ENCODE measurements around the gene BDKRB2.

BDKRB2 gene

GRCh38 chr14:96204151-96205058, at the start of gene BDKRB2:
Gene BDKRB2, plus strand, starts transcription at chr14:96204839. Its CDS starts 32,269 bp downstream, at chr14:96237108.
- no peak for DNase-seq

- no peak for DNase-seq
Observed at GRCh38 chr14:96154900-96155299, 49.7 kb upstream of the BDKRB2 start.

- no peak for DNase-seq
Observed at GRCh38 chr14:96156804-96157760, 47.6 kb upstream of the BDKRB2 start.

DNA sequence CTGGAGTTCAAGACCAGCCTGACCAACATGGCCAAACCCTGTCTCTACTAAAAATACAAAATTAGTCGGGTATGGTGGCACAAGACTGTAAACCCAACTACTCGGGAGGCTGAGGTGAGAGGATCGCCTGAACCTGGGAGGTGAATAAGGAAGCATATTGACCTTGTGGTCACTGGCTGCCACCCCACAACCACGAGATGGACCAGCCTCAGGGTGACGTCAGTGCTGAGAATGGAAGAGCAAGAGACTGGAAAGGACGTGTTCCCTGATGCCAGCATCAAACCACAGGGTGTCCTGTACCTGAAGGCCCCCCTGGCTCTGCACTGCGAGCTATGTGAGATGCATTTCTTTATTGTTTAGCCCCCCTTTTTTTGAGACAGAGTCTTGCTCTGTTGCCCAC, 45.9 kb upstream of the BDKRB2 start:
- no peak for DNase-seq

DNA sequence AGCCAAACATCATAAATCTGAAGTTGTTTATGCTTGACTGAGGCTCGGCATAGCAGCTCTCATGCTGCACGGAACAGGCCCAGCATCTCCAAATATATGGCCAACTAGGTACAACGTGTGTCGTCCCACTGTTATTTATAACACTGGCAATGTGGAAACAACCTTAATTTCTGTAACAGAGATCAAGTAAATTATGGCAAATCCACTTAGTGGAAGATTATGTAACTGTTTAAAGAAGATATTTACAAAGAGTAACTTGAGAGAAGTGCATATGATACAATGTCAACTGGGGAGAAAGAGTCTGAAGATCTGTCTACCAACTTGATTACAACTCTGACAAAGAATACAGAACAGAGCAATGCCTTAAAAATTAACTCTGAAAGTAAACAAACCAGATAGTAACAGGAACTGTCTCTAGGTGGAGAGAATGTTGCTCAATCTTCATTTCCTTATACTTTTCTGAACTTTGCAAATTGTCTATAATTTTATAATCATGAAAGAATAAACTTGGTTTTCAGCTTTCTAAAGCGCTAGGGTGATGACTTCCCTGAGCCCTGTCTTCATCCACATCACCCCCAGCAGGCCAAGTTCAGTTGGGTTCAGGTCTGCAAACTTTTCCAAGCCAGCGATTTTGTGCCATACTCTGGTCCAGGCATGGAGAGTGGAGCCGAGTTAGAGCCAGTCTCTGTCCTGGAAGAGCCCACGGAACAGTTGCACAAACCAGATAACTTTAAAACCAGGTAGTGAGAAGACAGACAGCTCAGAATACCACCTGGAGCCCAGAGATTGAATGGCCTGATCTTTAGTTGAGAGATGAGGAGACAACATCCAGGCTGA, 44.3 kb upstream of the BDKRB2 start:
- DNase-seq, result no peak

DNA sequence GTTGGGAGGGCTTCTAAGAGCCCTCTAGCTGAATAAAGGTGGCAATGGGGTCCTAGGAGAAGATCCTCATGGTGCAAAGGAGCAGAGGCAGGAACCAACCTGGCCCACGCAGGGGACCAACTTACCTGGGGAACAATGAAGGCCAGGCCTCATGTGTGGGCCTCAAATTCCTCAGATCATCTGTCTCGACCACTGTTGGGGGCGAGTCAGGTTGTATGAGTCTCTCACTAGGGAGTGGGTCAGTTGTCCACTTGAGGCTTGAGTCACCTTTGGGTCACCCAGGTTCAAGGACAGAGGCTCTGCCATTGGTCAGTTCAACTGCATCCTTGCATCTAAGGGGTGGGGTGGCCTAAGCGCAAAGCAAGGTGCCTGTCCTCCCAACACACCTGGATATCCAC, 43.7 kb upstream of the BDKRB2 start:
- DNase-seq, result no peak

GRCh38 chr14:96161636-96162035, 43.0 kb upstream of the BDKRB2 start:
- no peak for DNase-seq

DNA sequence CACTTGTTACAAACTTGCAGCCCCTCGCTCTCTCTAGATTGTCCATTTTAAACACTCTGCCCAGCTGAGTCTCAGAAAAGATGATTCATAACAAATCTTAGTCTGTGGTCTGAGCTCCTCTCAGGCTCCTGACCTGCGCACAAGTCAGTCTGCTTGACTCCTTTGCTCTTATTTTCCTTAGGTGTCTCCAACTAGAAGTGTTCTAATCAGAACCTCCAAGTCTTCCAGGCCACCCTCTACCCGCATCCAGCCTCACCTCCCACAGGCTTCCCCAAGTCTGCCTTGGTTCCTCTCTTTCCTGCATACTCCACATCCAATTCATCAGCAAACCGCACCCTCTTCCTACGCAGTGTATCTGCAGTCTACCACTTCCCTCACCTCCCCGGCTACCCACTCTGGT, 42.4 kb upstream of the BDKRB2 start:
- no peak for DNase-seq

- no peak for DNase-seq
Observed at GRCh38 chr14:96162741-96163140, 41.9 kb upstream of the BDKRB2 start.

DNA sequence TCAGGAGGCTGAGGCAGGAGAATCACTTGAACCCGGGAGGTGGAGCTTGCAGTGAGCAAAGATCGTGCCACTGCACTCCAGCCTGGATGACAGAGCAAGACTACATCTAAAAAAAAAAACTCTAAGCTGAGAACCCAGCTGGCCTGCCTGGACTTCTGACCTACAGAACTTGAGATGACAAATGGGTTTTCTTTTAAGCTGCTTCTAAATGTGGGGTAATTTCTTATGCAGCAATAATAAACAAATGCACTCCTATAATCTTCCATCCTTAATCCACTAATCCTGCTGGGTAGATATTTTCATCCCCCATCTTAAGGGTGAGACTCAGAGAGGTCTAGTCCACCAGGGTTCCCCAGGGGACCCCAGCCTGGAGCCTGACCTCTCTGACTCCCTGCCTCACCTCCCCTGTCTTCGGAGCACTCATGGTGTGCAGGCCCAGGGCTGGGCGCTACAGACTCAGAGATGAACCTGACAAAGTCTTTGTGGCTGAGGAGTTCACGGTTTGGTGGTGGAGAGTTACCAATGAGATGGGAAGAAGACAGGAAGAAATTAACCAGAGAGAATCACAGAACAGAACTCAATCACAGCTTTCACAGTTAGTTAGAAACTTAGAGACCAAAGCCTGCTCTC, 39.7 kb upstream of the BDKRB2 start:
- DNase-seq, result no peak

GRCh38 chr14:96165493-96166436, 38.9 kb upstream of the BDKRB2 start:
- no peak for DNase-seq

GRCh38 chr14:96166461-96167223, 38.0 kb upstream of the BDKRB2 start:
- no peak for DNase-seq

DNA sequence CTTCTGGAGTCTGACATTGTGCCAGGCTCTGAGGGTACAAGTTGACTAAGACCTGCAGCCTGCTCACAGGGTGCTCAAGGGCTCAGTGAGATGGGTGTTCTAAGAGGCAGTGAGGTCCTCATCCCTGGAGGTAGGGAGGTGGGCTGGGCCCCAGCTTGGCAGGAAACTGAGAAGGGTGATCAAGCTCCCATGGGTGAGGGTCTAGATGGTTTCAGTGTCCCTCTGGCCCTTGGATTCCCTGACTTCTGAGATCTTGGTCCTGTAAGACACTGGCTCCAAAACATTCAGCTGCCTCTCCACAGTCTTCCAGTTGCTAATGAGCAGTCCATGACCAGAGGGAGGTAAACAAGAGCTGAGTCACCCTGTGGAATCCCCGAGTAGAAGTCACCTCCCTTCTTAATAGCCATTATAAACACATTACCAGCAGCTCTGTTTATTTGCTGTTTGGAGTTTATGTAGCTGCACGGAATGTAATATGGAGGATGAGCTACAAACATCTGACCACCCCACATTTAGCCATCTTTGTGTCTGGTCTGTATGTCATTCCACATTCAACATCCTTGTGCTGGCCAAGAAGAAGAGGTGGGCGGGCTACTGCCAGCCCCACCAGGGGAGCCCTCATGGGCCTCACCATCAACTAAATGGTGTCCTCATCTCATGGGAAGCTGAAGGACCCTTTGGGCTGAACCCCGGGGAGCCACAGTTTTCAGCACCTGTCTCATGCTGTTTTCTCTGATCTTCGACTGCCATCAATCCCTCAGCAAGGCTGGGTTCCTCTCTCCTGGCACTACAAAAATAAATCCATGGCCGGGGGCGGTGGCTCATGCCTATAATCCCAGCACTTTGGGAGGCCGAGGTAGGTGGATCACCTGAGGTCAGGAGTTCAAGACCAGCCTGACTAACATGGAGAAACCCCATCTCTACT, 37.2 kb upstream of the BDKRB2 start:
- DNase-seq, result no peak

DNA sequence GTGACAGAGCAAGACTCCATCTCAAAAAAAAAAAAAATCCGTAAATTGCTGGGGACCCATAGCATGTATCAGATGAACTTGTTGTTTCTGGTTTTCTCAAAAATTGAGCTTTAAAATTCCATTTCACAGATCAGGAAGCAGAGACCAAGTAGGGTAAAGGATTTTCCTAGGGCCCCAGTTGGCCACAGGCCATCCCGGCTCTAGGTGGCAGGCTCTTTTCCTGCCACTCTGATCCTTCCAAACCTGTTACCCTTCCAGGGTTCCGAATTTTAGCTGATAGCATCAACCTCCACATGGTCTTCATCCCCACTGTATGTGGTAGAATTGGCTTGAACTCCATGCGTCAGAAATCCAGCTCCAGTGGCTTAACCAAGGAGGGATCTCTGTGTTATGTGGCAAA, 36.1 kb upstream of the BDKRB2 start:
- DNase-seq, result no peak

DNA sequence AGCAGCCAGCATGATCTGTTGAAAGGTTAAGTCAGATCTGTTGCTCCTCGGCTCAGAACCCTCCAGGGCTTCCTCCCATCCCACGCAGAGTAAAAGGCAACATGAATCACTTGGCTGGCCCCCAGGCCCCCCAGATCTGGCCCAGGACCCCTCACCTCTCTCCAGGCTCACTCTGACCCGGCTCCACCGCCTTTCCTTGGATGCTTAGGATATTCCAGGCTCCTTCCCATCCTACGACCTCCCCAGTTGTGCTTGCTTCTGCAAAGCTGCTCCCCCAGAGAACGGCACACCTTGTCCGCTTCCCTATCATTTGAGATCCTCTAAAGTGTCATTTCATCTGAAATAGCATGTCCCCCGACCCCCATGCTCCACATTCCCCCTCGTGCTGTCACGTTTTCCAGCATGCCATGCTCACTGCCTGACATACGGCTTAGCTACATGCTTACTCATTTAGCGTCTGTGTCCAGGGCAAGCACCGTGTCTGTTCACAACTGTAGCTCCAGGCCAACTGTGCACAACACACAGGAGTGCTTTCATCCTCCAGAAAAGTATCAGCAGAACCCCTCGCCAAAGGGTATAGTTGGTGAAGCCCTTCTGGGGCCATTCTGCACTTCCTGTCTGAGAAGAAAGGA, 33.6 kb upstream of the BDKRB2 start:
- no peak for DNase-seq

DNA sequence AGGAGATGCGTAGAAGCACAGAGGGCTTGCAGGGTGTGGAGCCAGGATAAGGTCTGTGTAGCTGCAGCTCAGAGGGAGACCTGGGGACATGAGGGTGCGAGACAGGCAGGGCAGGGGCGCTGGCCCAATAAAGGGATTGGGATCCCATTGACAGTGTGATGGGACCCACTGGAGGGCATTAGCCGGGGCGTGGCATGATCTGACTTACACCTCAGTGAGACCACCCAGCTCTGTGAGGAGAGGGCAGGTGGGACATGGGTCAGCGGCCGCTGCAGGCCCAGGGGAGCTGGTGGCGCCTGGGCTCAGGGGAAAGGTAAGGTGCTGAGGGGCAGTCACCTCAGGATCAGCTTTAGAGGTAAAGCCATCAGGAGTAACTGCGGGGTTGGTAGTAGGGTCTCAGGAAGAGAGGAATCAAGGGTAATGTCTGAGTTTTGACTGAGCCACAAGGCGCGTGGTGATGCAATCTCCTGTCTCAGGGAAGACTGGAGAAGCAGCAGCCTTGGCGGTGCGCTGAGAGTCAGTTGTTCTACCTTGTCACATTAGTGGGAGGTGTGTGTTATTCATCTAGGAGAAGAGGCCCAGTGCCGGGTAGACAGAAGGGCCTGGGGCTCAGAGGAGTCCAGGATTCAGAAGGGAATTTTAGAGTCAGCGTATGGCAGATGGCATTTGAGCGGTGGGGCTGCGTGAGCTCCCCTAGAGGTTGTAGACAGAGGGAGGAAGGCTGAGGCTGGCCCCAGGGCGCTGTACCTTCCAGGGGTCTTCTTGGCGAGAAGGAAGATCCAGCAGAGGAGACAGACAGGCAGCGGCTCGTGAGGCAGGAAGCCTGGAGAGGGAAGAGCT, 30.8 kb upstream of the BDKRB2 start:
- no peak for DNase-seq

DNA sequence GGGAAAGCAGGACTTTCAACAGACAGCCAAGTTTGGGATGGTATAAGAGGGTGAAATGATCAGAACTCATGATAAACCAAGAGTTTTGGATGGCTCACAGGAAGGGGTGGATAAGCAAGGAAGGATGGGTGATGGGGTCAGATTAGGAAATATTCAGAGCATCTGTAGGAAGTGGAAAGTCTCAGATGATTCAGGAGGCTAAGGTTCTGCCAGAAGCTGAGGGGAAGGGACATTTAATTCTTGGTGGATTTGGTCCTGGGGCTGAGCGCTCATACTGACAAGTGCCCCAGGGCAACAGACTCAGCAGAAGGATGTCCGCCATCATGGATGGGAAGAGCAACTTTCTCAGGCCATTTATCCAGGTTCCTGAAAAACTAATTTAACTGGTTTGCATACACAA, 28.4 kb upstream of the BDKRB2 start:
- no peak for DNase-seq

DNA sequence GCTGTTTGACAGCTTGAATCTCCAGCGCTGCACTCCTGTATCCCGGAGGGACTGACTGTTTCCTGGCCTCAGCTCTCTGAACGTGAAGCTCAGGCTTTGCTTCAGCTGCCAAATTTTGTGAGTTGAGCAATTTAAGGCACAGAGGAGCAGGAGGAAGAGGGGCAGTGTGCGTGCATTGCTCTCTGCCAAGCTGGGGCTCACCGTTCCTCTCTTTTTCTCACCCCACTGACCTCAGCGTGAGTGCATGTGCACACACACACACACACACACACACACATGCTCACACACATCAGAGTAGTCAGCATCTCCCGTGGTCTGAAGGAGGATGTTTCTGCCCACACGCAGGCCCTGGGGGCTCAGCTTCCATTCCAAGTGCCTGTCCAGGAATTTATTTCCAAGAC, 27.8 kb upstream of the BDKRB2 start:
- no peak for DNase-seq

Measured in bone marrow (tissue), 2 donors.